Activated CD8-positive, alpha-beta memory T cell treated with anti-CD3 and anti-CD28 coated beads, Interleukin-2, amount 50 U/mL, for 48 hours (primary cell): ENCODE measurements around the gene ZNF770.

ENCODE experiments used
- DNase-seq: peaks from one replicate; pipeline ENCODE4 v3.0.0-alpha.2; 2020

ZNF770 gene, protein sequence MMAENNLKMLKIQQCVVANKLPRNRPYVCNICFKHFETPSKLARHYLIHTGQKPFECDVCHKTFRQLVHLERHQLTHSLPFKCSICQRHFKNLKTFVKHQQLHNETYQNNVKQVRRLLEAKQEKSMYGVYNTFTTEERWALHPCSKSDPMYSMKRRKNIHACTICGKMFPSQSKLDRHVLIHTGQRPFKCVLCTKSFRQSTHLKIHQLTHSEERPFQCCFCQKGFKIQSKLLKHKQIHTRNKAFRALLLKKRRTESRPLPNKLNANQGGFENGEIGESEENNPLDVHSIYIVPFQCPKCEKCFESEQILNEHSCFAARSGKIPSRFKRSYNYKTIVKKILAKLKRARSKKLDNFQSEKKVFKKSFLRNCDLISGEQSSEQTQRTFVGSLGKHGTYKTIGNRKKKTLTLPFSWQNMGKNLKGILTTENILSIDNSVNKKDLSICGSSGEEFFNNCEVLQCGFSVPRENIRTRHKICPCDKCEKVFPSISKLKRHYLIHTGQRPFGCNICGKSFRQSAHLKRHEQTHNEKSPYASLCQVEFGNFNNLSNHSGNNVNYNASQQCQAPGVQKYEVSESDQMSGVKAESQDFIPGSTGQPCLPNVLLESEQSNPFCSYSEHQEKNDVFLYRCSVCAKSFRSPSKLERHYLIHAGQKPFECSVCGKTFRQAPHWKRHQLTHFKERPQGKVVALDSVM

DNA sequence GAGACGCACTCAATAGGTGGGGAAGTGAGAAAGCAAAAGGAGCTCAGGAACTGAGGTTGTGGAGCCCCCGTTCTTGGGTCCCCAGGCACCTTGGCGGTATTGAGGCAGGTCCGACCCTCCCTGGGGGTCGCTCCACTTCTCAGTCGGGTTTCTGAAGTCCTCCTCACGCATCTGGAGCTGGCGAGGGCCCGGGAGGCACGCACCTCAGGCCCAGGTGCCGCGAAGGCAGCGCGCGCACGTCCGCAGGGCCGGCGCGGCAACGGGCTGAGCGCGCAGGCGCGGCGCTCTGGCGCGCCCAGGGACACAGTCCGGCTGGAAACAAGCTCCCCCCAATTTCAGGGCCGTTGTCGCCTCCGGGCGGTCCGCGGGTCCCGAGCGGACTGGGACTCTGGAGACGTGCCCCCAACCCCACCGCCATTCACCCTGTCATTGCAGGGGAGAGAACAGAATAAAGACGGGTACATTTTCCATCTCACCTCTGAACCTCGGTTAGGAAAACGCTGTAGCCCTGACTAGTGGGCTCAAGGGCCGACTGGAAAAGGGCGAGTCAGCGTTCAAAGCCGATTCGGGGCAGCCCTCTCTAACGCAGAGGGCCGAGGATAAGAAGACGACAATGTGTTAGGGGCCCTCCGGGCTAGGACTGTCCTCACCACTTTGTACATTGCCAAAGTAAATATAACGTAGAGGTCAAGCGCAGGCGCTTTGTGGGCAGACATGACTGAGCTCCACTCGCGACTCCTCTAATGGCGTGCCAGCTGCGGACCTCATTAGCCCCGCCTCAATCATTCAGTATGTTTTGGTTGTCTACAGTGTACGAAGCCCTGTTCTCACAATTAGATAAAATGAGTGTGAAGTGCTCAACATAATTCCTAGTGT lies at the start of gene ZNF770:
Gene ZNF770 (minus strand): TSS at position 261 of the 876 bp plus-strand sequence. CDS start 4,853 bp downstream, outside the sequence.
- DNase-seq = peak; percentile 96

DNA sequence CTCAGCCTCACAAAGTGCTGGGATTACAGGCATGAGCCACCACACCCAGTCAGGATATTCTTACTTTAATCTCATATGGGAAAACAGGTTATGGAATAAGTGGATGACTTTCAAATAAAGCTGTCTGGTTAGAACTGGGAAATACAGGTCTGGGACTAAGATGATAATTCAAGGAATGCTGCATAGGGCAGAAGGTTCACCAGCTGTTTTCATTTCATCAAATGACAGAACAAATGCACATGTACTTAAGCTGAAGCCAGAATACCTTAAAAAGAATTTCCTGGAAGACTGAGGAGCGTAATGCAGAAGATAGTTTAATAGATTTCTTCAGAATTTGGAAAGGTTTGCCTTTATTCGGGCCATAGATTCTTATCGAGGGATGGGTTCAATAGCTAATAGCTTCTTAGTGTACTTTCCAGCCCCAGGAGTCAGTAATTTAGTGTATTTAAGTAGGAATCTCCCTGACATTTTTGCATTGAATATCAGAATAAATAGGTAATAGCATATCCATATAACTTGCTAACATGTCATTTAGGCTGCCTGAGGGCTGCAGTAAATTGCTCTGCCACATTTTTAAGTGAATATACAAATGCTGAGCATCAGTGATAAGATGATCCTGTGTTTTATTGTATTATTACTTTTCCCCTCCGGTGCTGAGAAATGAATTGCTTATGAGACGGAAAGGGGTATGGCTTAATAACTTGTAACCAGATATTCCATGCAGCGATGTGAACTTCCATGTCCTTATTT lies 40.3 kb upstream of the ZNF770 start:
- DNase-seq = no peak

DNA sequence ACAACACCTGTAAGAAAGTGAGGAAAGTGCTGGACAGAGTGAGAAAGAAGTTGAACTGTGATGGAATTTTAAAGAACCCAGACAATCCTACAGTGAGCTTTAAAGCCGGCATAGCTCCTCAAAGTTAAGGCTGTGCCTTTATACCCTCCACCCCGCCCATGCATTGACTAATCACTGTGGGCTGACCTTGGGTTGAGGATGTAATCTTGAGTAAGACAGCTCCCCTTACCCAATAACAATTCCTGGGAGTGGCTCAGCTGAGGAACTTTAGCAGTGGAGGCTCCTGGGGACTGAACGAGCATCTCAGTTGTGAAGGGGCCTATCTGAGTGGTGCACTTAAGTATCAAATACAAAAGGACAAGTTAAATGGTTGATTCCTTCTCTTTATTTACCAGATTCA lies 35.7 kb upstream of the ZNF770 start:
- DNase-seq = no peak

DNA sequence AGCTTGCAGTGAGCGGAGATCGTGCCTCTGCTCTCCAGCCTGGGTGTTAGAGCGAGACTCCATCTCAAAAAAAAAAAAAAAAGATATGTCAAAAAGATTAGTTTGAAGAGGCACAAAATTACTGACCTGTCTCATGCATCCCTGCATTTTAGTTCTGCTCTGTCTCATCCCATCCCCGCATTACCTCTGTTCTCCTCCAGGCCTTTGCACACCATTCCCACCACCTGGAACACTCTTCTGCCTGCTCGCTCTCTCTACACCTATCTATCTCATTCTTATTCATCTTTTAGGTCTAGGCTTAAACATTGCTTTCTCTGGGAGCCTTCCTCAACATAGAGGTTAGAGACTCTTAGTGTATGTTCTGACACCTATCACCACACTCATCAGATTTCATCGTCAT lies 32.9 kb upstream of the ZNF770 start:
- DNase-seq = no peak

DNA sequence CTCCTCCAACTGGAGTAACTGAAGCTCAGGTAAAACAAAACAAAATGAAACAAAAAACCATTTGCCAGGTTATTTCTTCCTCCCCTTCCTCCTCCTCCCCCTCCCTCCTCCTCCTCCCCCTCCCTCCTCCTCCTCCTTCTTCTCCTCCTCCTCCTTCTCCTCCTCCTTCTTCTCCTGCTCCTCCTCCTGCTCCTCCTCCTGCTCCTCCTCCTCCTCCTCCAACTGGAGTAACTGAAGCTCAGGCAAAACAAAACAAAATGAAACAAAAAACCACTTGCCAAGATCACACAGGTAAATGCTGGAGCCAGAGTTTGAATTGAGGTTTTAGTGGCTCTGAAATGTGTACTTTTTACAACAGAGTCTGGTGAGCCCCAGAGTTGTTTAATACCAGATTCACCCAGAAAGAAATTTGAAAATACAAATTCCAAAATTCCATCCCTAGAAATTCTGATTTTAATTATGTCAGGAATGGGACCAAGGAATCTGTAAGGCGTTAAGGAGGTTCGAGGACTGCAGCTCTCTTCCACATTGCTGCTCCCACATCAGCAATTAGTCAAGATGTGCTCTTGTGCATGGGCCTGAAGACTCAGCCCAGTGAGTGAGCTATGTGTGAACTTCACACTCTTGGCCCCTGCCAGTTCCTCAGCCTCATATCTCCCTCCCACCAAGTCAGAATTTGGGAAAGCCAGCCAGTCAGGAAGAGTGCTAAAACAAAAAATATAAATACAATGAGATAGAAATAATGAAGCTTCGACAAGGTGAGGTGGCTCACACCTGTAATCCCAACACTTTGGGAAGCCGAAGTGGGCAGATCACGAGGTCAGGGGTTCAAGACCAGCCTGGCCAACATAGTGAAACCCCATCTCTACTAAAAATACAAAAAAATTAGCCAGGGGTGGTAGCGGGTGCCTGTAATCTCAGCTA lies 31.6 kb upstream of the ZNF770 start:
- no peak for DNase-seq

DNA sequence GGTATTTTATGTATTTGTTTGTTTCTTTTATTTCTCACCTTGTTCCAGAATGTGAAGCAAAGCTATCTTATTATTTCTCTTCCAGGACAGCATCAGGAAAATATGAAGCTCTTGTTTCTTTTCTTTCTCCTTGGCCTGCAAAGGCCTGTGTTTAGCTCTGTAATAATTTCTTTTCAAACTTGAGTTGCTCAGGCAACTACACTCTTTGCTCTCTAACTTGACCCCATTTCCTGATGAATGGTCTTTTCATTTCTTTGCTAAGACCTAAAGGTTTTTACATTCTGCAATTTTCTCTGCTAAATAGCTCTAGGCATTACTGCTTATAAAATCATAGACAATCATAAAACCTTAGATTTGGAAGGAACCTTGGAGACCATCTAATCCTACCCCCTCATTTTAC lies 26.2 kb upstream of the ZNF770 start:
- no peak for DNase-seq

DNA sequence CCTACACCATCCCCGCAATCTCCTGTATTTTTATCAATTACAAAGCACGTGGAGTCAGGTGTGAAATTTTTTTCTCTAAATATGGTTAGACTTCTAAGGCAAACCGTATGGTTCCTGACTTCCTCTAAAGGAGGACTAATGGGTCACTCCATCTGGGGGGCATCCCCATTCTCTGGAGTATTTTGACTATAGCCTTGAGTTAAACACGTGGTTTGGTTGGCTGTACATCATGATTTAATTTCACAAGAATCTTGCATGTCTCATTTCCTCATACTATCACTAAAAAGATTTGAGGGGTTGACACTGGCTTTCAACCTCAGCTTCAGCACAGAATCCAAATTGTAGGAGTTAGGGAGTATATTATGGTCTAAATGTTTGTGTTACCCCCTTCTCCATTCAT lies 25.3 kb upstream of the ZNF770 start:
- DNase-seq = no peak

DNA sequence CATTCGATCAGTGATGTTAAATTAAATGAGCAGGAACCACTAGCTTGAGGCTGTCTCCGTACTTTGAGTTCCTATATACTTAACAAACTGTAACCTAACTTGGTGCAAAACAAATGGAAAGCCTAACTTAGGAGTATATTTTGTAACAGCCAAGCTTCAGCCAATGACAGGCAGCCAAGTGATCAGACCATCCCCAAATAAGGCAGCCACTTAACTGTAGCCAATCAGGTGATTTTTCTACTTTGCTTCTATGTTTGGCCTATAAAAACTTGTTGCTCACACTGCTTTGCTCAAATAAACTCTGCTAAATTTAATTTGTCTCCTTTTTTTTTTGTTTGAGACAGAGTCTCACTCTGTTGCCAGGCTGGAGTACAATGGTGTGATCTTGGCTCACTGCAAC lies 19.3 kb upstream of the ZNF770 start:
- DNase-seq = no peak

DNA sequence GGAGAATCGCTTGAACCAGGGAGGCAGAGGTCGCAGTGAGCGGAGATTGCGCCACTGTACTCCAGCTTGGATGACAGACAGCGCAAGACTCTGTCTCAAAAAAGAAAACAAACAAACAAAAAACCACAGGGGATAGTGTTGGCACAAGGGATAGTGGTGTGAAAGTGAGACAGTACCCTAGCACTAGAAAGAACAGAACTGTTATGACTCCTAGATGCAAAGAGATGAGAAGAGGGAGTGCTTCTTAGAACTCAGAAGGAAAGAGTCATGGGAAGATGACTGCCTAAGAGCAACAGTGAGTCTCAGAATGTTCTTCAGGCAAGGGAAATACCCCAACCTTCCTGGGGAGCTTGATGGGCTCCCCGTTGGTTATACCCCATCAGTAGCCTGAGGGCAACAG lies 17.8 kb upstream of the ZNF770 start:
- DNase-seq = no peak

DNA sequence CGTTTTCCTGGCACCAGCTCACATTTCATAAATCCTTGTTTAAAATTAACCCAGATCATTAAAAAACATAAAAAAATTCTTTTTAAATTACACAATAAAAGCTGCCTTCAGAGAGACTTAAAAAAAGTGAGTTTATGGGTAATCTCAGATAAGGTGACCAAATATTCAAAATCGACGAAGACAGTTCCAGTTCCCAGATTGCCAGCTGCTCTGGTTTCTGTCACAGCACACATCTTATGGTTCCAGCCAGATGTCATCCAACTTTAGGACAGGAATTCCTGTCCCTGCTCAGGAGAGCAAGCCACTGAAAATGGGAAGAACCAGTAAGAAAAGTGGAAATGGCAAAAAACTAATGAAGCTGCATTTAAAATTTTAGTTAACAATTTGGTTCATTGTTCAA lies 15.8 kb upstream of the ZNF770 start:
- DNase-seq = no peak

DNA sequence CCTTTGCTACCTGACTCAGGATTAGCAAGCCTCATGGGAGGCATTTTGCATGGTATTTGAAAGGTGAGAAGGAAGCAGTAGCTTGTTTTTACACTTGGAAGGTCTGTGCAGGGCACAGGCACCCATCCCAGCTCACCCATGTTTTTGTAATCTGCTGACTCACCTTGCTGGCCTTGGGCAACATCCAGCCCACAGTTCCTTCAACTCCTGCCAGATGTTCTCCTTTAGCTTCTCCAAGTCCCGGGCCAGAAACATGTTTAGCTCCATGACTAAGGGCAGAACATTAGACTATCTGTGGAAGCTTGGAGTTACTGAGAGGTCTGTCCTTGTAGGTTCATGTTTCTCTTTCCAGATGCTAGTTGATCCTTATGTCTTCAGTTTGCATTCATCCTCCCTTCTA lies 12.4 kb upstream of the ZNF770 start:
- no peak for DNase-seq

DNA sequence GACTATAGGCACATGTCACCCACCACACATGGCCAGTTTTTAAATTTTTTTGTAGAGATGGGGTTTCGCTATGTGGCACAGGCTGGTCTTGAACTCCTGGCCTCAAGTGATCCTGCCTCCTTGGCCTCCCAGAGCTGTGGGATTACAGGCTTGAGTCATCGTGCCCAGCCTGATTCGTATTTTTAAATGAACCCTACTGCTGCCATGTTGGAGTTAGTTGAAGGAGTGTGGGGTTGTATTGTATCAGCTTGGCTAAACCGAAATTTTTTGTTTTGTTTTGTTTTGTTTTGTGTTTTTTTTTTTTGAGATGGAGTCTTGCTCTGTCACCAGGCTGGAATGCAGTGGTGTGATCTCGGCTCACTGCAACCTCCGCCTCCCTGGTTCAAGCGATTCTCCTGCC lies 11.8 kb upstream of the ZNF770 start:
- no peak for DNase-seq

DNA sequence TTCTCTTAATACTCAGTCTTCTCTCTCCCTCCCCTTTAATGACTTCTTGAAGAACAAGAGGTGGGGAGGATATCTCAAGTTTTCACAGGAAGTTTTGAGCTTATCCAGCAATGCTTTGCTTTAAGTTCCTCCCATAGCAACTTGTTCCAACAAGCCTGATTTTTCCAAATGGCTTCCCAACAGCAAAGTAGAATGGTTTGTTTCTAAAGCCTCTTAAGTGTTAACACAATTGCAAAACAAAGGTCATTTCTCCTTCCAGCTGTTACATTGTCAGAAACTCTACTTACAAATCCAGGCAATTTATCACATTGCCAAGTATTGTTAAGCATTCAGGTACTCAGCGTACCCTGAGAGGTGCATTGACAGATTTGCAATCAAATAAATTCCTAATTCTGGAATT lies 6.8 kb upstream of the ZNF770 start:
- DNase-seq = no peak

DNA sequence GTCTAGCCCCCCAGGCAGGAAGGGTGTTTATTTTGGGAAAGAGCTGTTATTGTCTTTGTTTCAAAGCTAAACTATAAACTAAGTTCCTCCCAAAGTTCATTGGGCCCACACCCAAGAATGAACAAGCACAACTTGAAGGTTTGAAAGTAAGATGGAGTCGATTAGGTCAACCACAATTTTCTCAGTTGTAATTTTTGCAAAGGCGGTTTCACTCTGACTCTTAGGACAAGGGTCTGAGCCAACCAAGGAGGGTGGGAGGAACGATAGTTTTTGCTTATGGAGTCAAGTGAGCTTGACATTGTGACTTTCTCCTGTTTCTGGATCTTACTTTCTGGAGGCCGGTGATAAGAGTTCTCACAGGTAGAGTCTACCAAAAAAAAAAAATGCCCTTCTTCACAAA lies 5.8 kb upstream of the ZNF770 start:
- DNase-seq = no peak

DNA sequence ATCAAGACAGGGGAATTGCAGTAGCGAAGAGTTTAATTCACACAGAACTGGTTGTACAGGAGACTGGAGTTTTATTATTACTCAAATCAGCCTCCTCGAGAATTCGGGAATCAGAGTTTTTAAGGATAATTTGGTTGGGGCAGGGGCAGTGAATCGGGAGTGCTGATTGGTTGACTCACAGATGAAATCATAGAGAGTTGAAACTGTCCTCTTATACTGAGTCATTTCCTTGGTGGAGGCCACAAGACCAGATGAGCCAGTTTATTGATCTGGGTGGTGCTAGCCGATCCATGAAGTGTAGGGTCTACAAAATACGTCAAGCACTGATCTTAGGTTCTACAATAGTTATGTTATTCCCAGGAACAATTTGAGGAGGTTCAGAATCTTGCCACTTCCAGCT lies 5.3 kb upstream of the ZNF770 start:
- no peak for DNase-seq

DNA sequence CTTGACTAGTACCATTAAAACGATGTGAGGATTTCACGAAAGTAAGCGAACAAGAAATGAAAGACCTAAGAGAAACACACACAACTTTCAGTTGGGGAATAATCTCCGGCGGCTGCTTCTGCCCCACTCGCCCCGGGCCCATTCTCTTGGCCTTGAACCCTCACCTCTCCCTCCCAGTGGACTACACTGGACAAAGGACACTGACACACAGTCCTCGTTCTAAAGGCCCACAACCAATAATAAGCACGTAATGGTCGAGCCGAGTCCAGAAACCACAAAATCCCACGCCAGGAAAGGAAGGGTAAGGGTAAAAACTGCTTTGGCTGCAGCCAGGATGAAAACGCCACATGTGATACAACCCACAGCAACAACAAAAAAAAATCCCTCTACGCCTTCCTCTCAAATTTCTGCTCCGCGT lies 469 bp downstream of the ZNF770 start:
- DNase-seq = no peak

DNA sequence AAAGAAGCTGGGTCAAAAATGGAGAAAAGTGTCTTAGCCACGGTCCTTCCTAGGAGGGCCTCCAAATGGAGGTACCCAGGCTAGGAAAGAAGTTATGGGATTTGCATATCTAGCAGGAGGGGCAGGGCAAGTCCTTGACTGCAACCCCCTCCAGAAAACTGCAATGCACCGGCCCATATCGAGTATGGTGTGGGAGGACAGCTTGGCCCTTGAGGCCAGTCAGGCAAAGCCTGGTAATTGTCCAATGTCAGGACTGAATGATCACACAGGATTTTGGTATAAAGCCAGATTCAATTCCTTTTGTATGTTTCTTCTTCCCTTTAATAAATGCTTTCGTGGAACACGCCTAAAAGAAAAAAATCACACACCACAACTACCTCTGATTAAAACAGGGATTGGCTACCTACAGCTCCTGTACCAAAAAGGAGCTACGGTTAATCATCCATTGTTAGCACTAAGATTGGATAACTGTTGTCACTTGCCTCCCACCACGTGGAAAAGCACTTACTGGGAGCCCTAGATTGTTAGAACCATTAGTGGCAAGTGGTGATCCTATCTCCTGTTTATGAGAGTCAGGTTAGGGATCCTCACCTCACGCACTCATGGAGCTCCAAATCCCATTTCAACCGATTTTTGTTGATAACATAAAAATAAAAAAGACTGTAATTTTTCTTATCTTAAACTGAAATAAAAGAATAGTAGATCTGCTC lies 1.2 kb downstream of the ZNF770 start:
- no peak for DNase-seq

DNA sequence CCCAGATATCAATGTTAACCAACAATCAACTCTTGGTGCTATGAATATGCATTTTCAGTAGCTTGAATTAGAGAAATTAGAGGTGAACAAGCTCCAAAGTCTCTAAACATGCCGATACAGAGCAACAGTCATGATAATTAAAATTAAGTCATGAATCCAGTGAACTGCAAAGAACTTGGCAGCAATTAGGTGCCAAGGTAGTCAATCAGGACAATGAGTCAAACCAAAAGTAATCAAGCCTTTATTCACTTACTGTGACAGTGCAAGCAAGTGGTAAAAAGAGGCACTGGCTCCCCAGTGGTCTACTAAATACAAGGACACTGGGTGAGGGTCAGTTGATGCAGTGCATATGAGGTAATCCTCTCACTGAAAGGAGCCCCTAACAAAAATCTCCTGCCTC lies 1.8 kb downstream of the ZNF770 start:
- no peak for DNase-seq

DNA sequence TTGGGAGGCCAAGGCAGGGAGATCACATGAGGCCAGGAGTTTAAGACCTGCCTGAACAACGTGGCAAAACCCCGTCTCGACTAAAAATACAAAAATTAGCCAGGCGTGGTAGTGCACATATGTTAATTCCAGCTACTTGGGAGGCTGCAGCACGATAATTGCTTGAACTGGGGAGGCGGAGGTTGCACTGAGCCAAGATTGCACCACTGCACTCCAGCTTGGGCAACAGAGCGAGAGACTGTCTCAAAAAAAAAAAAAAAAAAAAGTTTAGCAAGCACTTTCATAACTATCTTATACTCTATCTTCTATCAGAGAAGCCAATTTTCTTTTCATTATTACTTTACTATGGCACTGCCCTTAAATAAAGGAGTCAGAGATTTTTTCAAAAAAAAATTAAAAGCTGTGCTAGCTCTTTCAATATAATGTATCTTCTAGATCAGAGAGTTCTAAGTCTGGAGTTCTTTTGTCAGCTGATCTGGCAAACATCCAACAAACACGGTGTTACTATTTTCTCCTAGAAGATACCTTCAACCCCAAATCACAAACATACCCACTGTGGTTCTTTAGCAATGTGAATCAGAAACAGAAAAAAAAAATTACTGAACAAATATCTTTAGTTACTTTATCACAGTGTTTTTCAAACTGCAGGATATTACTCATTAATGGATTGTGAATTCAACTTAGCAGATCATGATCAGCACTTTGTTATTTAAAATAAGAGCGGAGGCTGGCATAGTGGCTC lies 3.0 kb downstream of the ZNF770 start:
- DNase-seq = no peak

DNA sequence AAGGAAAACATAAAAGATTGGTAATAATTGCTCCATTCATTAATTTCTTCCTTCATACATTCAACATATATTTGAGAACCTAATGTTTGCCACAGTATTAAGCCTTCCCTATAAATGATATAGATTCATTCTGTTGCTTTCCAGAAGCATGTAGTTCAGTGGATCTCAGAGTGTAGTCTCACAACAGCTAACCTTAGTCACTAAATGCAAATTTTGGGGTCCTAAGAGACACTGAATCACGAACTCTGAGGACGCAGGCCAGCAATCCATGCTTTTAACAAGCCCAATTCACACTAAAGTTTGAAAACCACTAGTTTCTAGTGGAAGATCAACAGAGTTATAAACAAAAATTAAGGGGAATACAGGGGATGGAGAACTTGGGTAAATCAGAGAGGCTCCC lies 11.3 kb downstream of the ZNF770 start:
- no peak for DNase-seq
